Activated CD8-positive, alpha-beta memory T cell treated with anti-CD3 and anti-CD28 coated beads for 48 hours (primary cell): ENCODE measurements around the gene KCNIP4.

Experiments used
- DNase-seq, 3 experiments: peaks; one replicate each; pipeline ENCODE4 v3.0.0-alpha.2; 2020; ENCODE audit warnings: low read depth in 2 of 3, low spot score in 2 of 3

Gene KCNIP4

GRCh38 chr4:20992002-20992401, 956.6 kb downstream of the KCNIP4 start:
- DNase-seq = no peak

GRCh38 chr4:20987191-20987590, 961.4 kb downstream of the KCNIP4 start:
- DNase-seq = no peak

- no peak for DNase-seq
Observed at GRCh38 chr4:20984576-20984836, 964.1 kb downstream of the KCNIP4 start.

- no peak for DNase-seq
Observed at GRCh38 chr4:20983763-20984575, 964.6 kb downstream of the KCNIP4 start.

GRCh38 chr4:20982544-20982943, 966.0 kb downstream of the KCNIP4 start:
- no peak for DNase-seq

- DNase-seq = no peak
Observed at GRCh38 chr4:20960291-20960690, 988.3 kb downstream of the KCNIP4 start.

GRCh38 chr4:20954541-20954940, 994.0 kb downstream of the KCNIP4 start:
- DNase-seq = no peak

- no peak for DNase-seq
Observed at GRCh38 chr4:20944961-20945360, 1003.6 kb downstream of the KCNIP4 start.

- DNase-seq = no peak
Observed at GRCh38 chr4:20944451-20944850, 1004.1 kb downstream of the KCNIP4 start.

- DNase-seq = no peak
Observed at GRCh38 chr4:20938204-20938603, 1010.4 kb downstream of the KCNIP4 start.

- DNase-seq = no peak
Observed at GRCh38 chr4:20926529-20926928, 1022.0 kb downstream of the KCNIP4 start.

- DNase-seq = no peak
Observed at GRCh38 chr4:20925176-20925575, 1023.4 kb downstream of the KCNIP4 start.

GRCh38 chr4:20922962-20923361, 1025.6 kb downstream of the KCNIP4 start:
- DNase-seq = no peak

- no peak for DNase-seq
Observed at GRCh38 chr4:20916106-20916505, 1032.5 kb downstream of the KCNIP4 start.

GRCh38 chr4:20904966-20905365, 1043.6 kb downstream of the KCNIP4 start:
- no peak for DNase-seq

GRCh38 chr4:20901851-20902250, 1046.7 kb downstream of the KCNIP4 start:
- DNase-seq = no peak

- no peak for DNase-seq
Observed at GRCh38 chr4:20899591-20899990, 1049.0 kb downstream of the KCNIP4 start.

- no peak for DNase-seq
Observed at GRCh38 chr4:20895988-20896387, 1052.6 kb downstream of the KCNIP4 start.

GRCh38 chr4:20895208-20895607, 1053.4 kb downstream of the KCNIP4 start:
- DNase-seq = no peak

GRCh38 chr4:20890761-20891160, 1057.8 kb downstream of the KCNIP4 start:
- no peak for DNase-seq

GRCh38 chr4:20889901-20890300, 1058.7 kb downstream of the KCNIP4 start:
- no peak for DNase-seq

- no peak for DNase-seq
Observed at GRCh38 chr4:20883677-20884076, 1064.9 kb downstream of the KCNIP4 start.

GRCh38 chr4:20883231-20883630, 1065.3 kb downstream of the KCNIP4 start:
- DNase-seq = no peak
